Measurements from ENCODE around the gene KDM5A. TPM values are rescaled to one million over a fixed set of nuclear protein-coding genes. Genes with fewer than 3 reads are reported as not detected.

The KDM5A gene
- polyA plus RNA-seq, 1 donor from 2014 or later, result 11.2 TPM

DNA sequence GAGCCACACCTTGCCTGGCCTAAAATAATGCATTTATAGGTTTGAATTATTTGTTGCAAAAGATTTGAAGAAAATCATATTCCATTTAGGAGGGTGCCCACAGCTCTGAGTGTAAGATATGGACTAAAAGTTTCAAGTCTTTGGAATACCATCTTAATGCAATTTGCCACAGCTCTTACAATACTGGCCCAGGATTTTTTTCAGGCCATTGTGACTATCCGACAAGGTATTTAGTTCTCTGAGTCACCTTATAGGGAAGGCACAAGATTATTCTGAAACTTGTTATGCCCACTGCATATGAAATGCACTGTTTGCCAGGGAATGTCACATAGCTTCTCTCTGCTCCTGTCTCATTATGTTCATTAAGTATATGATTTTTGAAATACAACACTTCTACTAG is 96.9 kb downstream of the KDM5A start:
- no peak overlapping the region for H3K9ac ChIP-seq (ENCODE audit: low read length)
- H3K4me3 ChIP-seq (ENCODE audit: low read length), result no peak overlapping the region
- no peaks in the 10 kb centered on the region for H3F3A ChIP-seq (ENCODE audit: insufficient read depth, low read length, poor library complexity, severe bottlenecking)
- no peaks in the 10 kb centered on the region for H3K9me3 ChIP-seq (ENCODE audit: low read length)
- no peak overlapping the region for H2AFZ ChIP-seq (ENCODE audit: low read depth, low read length)
- no peaks in the 10 kb centered on the region for H3K27me3 ChIP-seq (ENCODE audit: insufficient read depth, low read depth, low read length)
- H4K20me1 ChIP-seq (ENCODE audit: insufficient read depth), result no peaks in the 10 kb centered on the region
- no peak overlapping the region for H3K4me2 ChIP-seq (ENCODE audit: low read length)
- no peak for TF ChIP-seq SMC3 (conservative IDR thresholded peaks at IDR 0.05; ENCODE audit: poor library complexity)
- no peak for TF ChIP-seq MXI1 (conservative IDR thresholded peaks at IDR 0.05; ENCODE audit: poor library complexity, severe bottlenecking)
- TF ChIP-seq EZH2 (IDR thresholded peaks at IDR 0.05; ENCODE audit: borderline replicate concordance, insufficient read depth, low read length, poor library complexity, severe bottlenecking), result no peak
- no peak for TF ChIP-seq POLR2AphosphoS5 (IDR thresholded peaks at IDR 0.05)
- no peak for TF ChIP-seq TAF1 (IDR thresholded peaks at IDR 0.05; ENCODE audit: low read depth)
- H3K27ac ChIP-seq (ENCODE audit: low read length), result no peak overlapping the region
- H3K36me3 ChIP-seq (ENCODE audit: insufficient read depth, low read length), result peaks cover 36% of the 10 kb centered on the region
- no peaks in the 10 kb centered on the region for H3K9me2 ChIP-seq (ENCODE audit: insufficient read depth, low read length)
- H3K79me2 ChIP-seq (replicated peaks; ENCODE audit: insufficient read depth, low read length), result no peaks in the 10 kb centered on the region

DNA sequence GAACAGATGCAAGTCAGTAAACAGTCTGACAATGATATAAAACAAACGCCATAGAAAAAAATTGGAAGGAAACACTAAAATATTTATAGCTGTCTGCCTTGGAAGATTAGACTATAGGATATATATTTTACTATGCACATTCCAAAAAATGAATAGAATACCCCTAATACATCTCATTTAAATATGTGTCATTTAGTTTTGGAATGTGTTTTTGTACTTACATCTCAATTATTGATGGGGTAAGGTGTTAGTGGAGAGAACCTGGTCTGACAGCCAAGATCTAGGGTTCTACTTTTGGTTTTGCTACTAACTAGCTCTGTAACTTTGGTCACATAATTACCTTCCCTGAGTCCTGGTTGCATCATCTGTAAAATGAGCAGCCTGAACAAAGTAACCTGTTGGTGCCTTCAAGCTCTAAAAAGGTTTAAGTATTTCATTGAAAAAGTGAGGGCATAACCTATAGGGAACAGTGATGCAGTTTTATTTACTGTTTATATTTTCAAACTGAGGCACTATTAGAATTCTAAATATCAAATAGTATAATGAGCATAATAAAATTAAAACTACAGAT is 97.9 kb downstream of the KDM5A start:
- Histone ChIP-seq H3K9ac (ENCODE audit: low read length) (no peak overlapping the region), H3K4me3 (ENCODE audit: low read length) (no peak overlapping the region), H3K9me3 (ENCODE audit: low read length) (no peaks in the 10 kb centered on the region), H3K4me2 (ENCODE audit: low read length) (no peak overlapping the region), H3K36me3 (ENCODE audit: insufficient read depth, low read length) (peaks cover 37% of the 10 kb centered on the region), H3K27ac (ENCODE audit: low read length) (no peak overlapping the region), H3K79me2 (replicated peaks; ENCODE audit: insufficient read depth, low read length) (no peaks in the 10 kb centered on the region), H2AFZ (ENCODE audit: low read depth, low read length) (no peak overlapping the region), H3F3A (ENCODE audit: insufficient read depth, low read length, poor library complexity, severe bottlenecking) (no peaks in the 10 kb centered on the region), H3K27me3 (ENCODE audit: insufficient read depth, low read depth, low read length) (no peaks in the 10 kb centered on the region), H4K20me1 (ENCODE audit: insufficient read depth) (no peaks in the 10 kb centered on the region), H3K9me2 (ENCODE audit: insufficient read depth, low read length) (no peaks in the 10 kb centered on the region)
- no peak for TF ChIP-seq EP300 (conservative IDR thresholded peaks at IDR 0.05; ENCODE audit: poor library complexity, severe bottlenecking)
- no peak for TF ChIP-seq EZH2 (IDR thresholded peaks at IDR 0.05; ENCODE audit: borderline replicate concordance, insufficient read depth, low read length, poor library complexity, severe bottlenecking)
- no peak for TF ChIP-seq CTCF (IDR thresholded peaks at IDR 0.05; ENCODE audit: poor library complexity, severe bottlenecking)
- TF ChIP-seq, protein P1, sequence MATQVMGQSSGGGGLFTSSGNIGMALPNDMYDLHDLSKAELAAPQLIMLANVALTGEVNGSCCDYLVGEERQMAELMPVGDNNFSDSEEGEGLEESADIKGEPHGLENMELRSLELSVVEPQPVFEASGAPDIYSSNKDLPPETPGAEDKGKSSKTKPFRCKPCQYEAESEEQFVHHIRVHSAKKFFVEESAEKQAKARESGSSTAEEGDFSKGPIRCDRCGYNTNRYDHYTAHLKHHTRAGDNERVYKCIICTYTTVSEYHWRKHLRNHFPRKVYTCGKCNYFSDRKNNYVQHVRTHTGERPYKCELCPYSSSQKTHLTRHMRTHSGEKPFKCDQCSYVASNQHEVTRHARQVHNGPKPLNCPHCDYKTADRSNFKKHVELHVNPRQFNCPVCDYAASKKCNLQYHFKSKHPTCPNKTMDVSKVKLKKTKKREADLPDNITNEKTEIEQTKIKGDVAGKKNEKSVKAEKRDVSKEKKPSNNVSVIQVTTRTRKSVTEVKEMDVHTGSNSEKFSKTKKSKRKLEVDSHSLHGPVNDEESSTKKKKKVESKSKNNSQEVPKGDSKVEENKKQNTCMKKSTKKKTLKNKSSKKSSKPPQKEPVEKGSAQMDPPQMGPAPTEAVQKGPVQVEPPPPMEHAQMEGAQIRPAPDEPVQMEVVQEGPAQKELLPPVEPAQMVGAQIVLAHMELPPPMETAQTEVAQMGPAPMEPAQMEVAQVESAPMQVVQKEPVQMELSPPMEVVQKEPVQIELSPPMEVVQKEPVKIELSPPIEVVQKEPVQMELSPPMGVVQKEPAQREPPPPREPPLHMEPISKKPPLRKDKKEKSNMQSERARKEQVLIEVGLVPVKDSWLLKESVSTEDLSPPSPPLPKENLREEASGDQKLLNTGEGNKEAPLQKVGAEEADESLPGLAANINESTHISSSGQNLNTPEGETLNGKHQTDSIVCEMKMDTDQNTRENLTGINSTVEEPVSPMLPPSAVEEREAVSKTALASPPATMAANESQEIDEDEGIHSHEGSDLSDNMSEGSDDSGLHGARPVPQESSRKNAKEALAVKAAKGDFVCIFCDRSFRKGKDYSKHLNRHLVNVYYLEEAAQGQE (IDR thresholded peaks at IDR 0.05; ENCODE audit: borderline replicate concordance), result no peak
- no peak for TF ChIP-seq TAF1 (IDR thresholded peaks at IDR 0.05; ENCODE audit: low read depth)
- no peak for TF ChIP-seq RAD21 (conservative IDR thresholded peaks at IDR 0.05)
- TF ChIP-seq SMC3 (conservative IDR thresholded peaks at IDR 0.05; ENCODE audit: poor library complexity), result no peak
- no peak for TF ChIP-seq POLR2AphosphoS5 (IDR thresholded peaks at IDR 0.05)
- no peak for TF ChIP-seq MXI1 (conservative IDR thresholded peaks at IDR 0.05; ENCODE audit: poor library complexity, severe bottlenecking)
